Neural cell (in vitro differentiated cells): ENCODE measurements around the gene PRPH. TPM values are rescaled to one million over a fixed set of nuclear protein-coding genes. Genes with fewer than 3 reads are reported as not detected.
A peak's percentile ranks its signal among the peaks of the same experiment; 100 is the strongest.

Experiments used
- H2AFZ ChIP-seq: fragments of 200-600, 300-800 bp; sonication (generic), shearing (Covaris generic); 2 replicates; pipeline ENCODE4 v1.6.0; 2014; ENCODE audit warnings: low read depth, mild to moderate bottlenecking, antibody characterized with exemption, low read length, moderate library complexity
- H3F3A ChIP-seq: fragments of 200-600 bp; shearing (Covaris generic); 2 replicates; pipeline ENCODE4 v1.6.1; 2016; ENCODE audit warnings: mild to moderate bottlenecking, moderate library complexity, mixed read lengths, antibody characterized with exemption, low read length; ENCODE audit not compliant: insufficient read depth, poor library complexity, severe bottlenecking
- H3K27ac ChIP-seq: fragments of 200-600, 300-800 bp; sonication (generic), shearing (Covaris generic); 2 replicates; pipeline ENCODE4 v1.5.1; 2014; ENCODE audit warnings: mild to moderate bottlenecking, low read length, moderate library complexity
- H3K27me3 ChIP-seq: fragments of 300-800, 200-600 bp; sonication (generic), shearing (Covaris generic); 2 replicates; pipeline ENCODE4 v1.6.0; 2014; ENCODE audit warnings: mild to moderate bottlenecking, low read depth, low read length, moderate library complexity; ENCODE audit not compliant: insufficient read depth
- H3K36me3 ChIP-seq: fragments of 300-800, 200-600 bp; sonication (generic), shearing (Covaris generic); 2 replicates; pipeline ENCODE4 v1.5.1; 2014; ENCODE audit warnings: mild to moderate bottlenecking, antibody characterized with exemption, low read length, moderate library complexity; ENCODE audit not compliant: insufficient read depth
- H3K4me2 ChIP-seq: fragments of 300-800, 200-600 bp; sonication (generic), shearing (Covaris generic); 2 replicates; pipeline ENCODE4 v1.6.0; 2014; ENCODE audit warnings: mild to moderate bottlenecking, low read length
- H3K4me3 ChIP-seq: fragments of 300-800, 200-600 bp; sonication (generic), shearing (Covaris generic); 2 replicates; pipeline ENCODE4 v1.5.1; 2014; ENCODE audit warnings: mild to moderate bottlenecking, low read length, moderate library complexity
- H3K79me2 ChIP-seq: fragments of 200-600 bp; shearing (Covaris generic); replicated peaks from 2 replicates; pipeline ENCODE4 v1.6.0; 2014; ENCODE audit warnings: mild to moderate bottlenecking, low read length, moderate library complexity; ENCODE audit not compliant: insufficient read depth
- H3K9ac ChIP-seq: fragments of 300-800, 200-600 bp; sonication (generic), shearing (Covaris generic); 2 replicates; pipeline ENCODE4 v1.6.1; 2016; ENCODE audit warnings: mild to moderate bottlenecking, low read length, mixed read lengths
- H3K9me2 ChIP-seq: fragments of 200-600 bp; shearing (Covaris generic); 2 replicates; pipeline ENCODE4 v1.6.1; 2016; ENCODE audit warnings: mild to moderate bottlenecking, low read length, mixed read lengths; ENCODE audit not compliant: insufficient read depth
- H3K9me3 ChIP-seq: fragments of 200-600, 300-800 bp; sonication (generic), shearing (Covaris generic); 2 replicates; pipeline ENCODE4 v1.6.1; 2016; ENCODE audit warnings: mild to moderate bottlenecking, mixed run types, low read length, moderate library complexity, mixed read lengths
- H4K20me1 ChIP-seq: fragments of 200-600 bp; shearing (Covaris generic); 2 replicates; pipeline ENCODE4 v1.6.1; 2016; ENCODE audit warnings: mild to moderate bottlenecking, mixed run types; ENCODE audit not compliant: insufficient read depth
- CTCF ChIP-seq: fragments of 450-650 bp; IDR thresholded peaks from 2 replicates; pipeline ENCODE4 v1.5.1; 2014; ENCODE audit warnings: antibody characterized with exemption, mild to moderate bottlenecking, moderate library complexity; ENCODE audit not compliant: poor library complexity, severe bottlenecking
- EP300 ChIP-seq: fragments of 450-650 bp; conservative IDR thresholded peaks from 2 replicates; pipeline ENCODE4 v1.6.1; 2014; ENCODE audit warnings: antibody characterized with exemption, mild to moderate bottlenecking, moderate library complexity; ENCODE audit not compliant: poor library complexity, severe bottlenecking
- EZH2 ChIP-seq: fragments of 200-600, 300-800 bp; shearing (Covaris generic), sonication (generic); IDR thresholded peaks from 2 replicates; pipeline ENCODE4 v1.6.1; 2014; ENCODE audit warnings: antibody characterized with exemption, low read length, borderline replicate concordance, mild to moderate bottlenecking; ENCODE audit not compliant: insufficient read depth, poor library complexity, severe bottlenecking
- MXI1 ChIP-seq: fragments of 450-650 bp; conservative IDR thresholded peaks from 2 replicates; pipeline ENCODE4 v1.6.1; 2014; ENCODE audit warnings: antibody characterized with exemption, mild to moderate bottlenecking; ENCODE audit not compliant: poor library complexity, severe bottlenecking
- POLR2AphosphoS5 ChIP-seq: IDR thresholded peaks from 2 replicates; pipeline ENCODE4 v1.6.1; 2012
- RAD21 ChIP-seq: fragments of 450-650 bp; conservative IDR thresholded peaks from 2 replicates; pipeline ENCODE4 v1.6.1; 2014; ENCODE audit warnings: antibody characterized with exemption, mild to moderate bottlenecking, moderate library complexity
- REST ChIP-seq: IDR thresholded peaks from 2 replicates; pipeline ENCODE4 v1.6.1; 2012; ENCODE audit warnings: borderline replicate concordance
- SMC3 ChIP-seq: fragments of 450-650 bp; conservative IDR thresholded peaks from 2 replicates; pipeline ENCODE4 v1.6.1; 2014; ENCODE audit warnings: antibody characterized with exemption, mild to moderate bottlenecking, moderate library complexity; ENCODE audit not compliant: poor library complexity
- TAF1 ChIP-seq: IDR thresholded peaks from 2 replicates; pipeline ENCODE4 v1.6.1; 2012; ENCODE audit warnings: low read depth
- polyA plus RNA-seq: library from polyadenylated mRNA; depleted of rRNA; stranded (reverse); fragments of >200 nt; gene quantifications from 2 replicates; pipeline ENCODE4 v1.2.3, GENCODE V29; 2014

PRPH gene
- polyA plus RNA-seq, 1 donor from 2014 or later: not detected

GRCh38 chr12:49339464-49339861 lies 44.5 kb downstream of the PRPH start:
- no peaks in the 10 kb centered on the region for H3K9me2 ChIP-seq
- H3K36me3 ChIP-seq: no peaks in the 10 kb centered on the region
- H3K9ac ChIP-seq: no peak overlapping the region
- no peak overlapping the region for H2AFZ ChIP-seq
- H3K4me3 ChIP-seq: peak overlapping the region; percentile 69
- H3K9me3 ChIP-seq: no peaks in the 10 kb centered on the region
- no peak for TF ChIP-seq POLR2AphosphoS5
- TF ChIP-seq EZH2: no peak
- TF ChIP-seq MXI1: no peak
- TF ChIP-seq REST: no peak
- no peak for TF ChIP-seq TAF1
- TF ChIP-seq RAD21: no peak
- TF ChIP-seq SMC3: no peak
- TF ChIP-seq EP300: no peak
- TF ChIP-seq CTCF: no peak
- no peaks in the 10 kb centered on the region for H3K79me2 ChIP-seq
- H3F3A ChIP-seq: no peaks in the 10 kb centered on the region
- no peak overlapping the region for H3K27ac ChIP-seq
- H3K4me2 ChIP-seq: no peak overlapping the region
- peaks cover 92% of the 10 kb centered on the region for H3K27me3 ChIP-seq
- no peaks in the 10 kb centered on the region for H4K20me1 ChIP-seq

GRCh38 chr12:49340095-49340870 lies 45.3 kb downstream of the PRPH start:
- H3K9me2 ChIP-seq: no peaks in the 10 kb centered on the region
- H3K27me3 ChIP-seq: peaks cover 91% of the 10 kb centered on the region
- H3K4me3 ChIP-seq: no peak overlapping the region
- H3K9ac ChIP-seq: no peak overlapping the region
- H3F3A ChIP-seq: no peaks in the 10 kb centered on the region
- no peak overlapping the region for H3K27ac ChIP-seq
- H3K9me3 ChIP-seq: no peaks in the 10 kb centered on the region
- H4K20me1 ChIP-seq: no peaks in the 10 kb centered on the region
- no peak for TF ChIP-seq CTCF
- no peak for TF ChIP-seq REST
- TF ChIP-seq RAD21: no peak
- no peak for TF ChIP-seq SMC3
- no peak for TF ChIP-seq EP300
- TF ChIP-seq TAF1: no peak
- TF ChIP-seq MXI1: no peak
- no peak for TF ChIP-seq POLR2AphosphoS5
- no peak for TF ChIP-seq EZH2
- no peaks in the 10 kb centered on the region for H3K79me2 ChIP-seq
- no peak overlapping the region for H2AFZ ChIP-seq
- no peaks in the 10 kb centered on the region for H3K36me3 ChIP-seq
- no peak overlapping the region for H3K4me2 ChIP-seq
